Caco-2 (cell line): Measurements from ENCODE around the gene MGLL. TPM values are rescaled to one million over a fixed set of nuclear protein-coding genes. Genes with fewer than 3 reads are reported as not detected.

Experiments
- BruUV-seq: library from RNA; stranded (reverse); fragments of 400-500 nt; replicated peaks from 2 replicates; lab custom pipeline; 2021; lab: Mats Ljungman, UMichigan
- CTCF ChIA-PET: fragments of 300-600 bp; sonication (Branson Sonifier 250); formaldehyde crosslinking; loops from one replicate; lab custom pipeline; 2022; ENCODE audit warnings: antibody characterized with exemption; lab: Charles Lee
- POLR2A ChIA-PET: fragments of 300-600 bp; sonication (Branson Sonifier 250); formaldehyde crosslinking; loops from one replicate; lab custom pipeline; 2022; ENCODE audit warnings: antibody characterized with exemption; lab: Charles Lee
- DNase-seq, 2 experiments: peaks; one replicate each; pipeline versions ENCODE4 v3.0.0 to v3.0.0-alpha.2; 2020 to 2022
- H3K27me3 ChIP-seq: replicated peaks from 2 replicates; pipeline ENCODE4 v1.6.0; 2011; ENCODE audit warnings: low read length; ENCODE audit not compliant: control insufficient read depth, insufficient read depth
- H3K36me3 ChIP-seq: 2 replicates; pipeline ENCODE4 v1.5.1; 2011; ENCODE audit warnings: low read length; ENCODE audit not compliant: control insufficient read depth, insufficient read depth
- H3K4me1 ChIP-seq: fragments of 250-450 bp; sonication (Bioruptor Pico); 2 replicates; pipeline ENCODE4 v1.5.1; 2020; ENCODE audit warnings: mild to moderate bottlenecking
- H3K4me3 ChIP-seq: 2 replicates; pipeline ENCODE4 v1.5.1; 2011; ENCODE audit warnings: low read depth, mild to moderate bottlenecking, control low read depth, low read length
- H3K9me3 ChIP-seq: fragments of 250-450 bp; sonication (Bioruptor Pico); 2 replicates; pipeline ENCODE4 v1.5.1; 2020; ENCODE audit warnings: mild to moderate bottlenecking, moderate library complexity
- H3K27ac Mint-ChIP-seq: one replicate; pipeline ENCODE4 v1.8.0; 2022; ENCODE audit warnings: mixed read lengths; ENCODE audit not compliant: unreplicated experiment
- H3K27me3 Mint-ChIP-seq: one replicate; pipeline ENCODE4 v1.8.0; 2022; ENCODE audit warnings: mixed read lengths; ENCODE audit not compliant: insufficient read depth, unreplicated experiment
- H3K36me3 Mint-ChIP-seq: one replicate; pipeline ENCODE4 v1.8.0; 2022; ENCODE audit warnings: mild to moderate bottlenecking, mixed read lengths; ENCODE audit not compliant: insufficient read depth, unreplicated experiment
- H3K4me1 Mint-ChIP-seq: one replicate; pipeline ENCODE4 v1.8.0; 2022; ENCODE audit warnings: low read depth, mixed read lengths; ENCODE audit not compliant: unreplicated experiment
- H3K4me3 Mint-ChIP-seq: one replicate; pipeline ENCODE4 v1.8.0; 2022; ENCODE audit warnings: mild to moderate bottlenecking, moderate library complexity, mixed read lengths; ENCODE audit not compliant: unreplicated experiment
- H3K9me3 Mint-ChIP-seq: one replicate; pipeline ENCODE4 v1.8.0; 2022; ENCODE audit warnings: mixed read lengths; ENCODE audit not compliant: unreplicated experiment
- intact Hi-C: fragments of 100-400 bp; cut with micrococcal nuclease; formaldehyde crosslinking; loops from one replicate; pipeline ENCODE4 v1.10.0; 2022; ENCODE audit not compliant: unreplicated experiment
- total RNA-seq: library from RNA; stranded (reverse); gene quantifications from 2 replicates; pipeline ENCODE4 v1.2.3, GENCODE V29; 2022
- TF ChIP-seq, protein P1 (sequence below), 2 experiments: fragments of 200-600 bp in 1 of 2; IDR thresholded peaks; 1 replicate in 1 of 2; 2 replicates in 1 of 2; pipeline versions ENCODE4 v1.5.1 to v1.8.0; 2011 to 2022; ENCODE audit warnings: antibody characterized with exemption in 1 of 2, control low read depth in 1 of 2, inconsistent platforms in 1 of 2, low read depth in 1 of 2, low read length in 1 of 2, mild to moderate bottlenecking in 1 of 2, moderate library complexity in 1 of 2; ENCODE audit not compliant: insufficient read depth in 1 of 2, severe bottlenecking in 1 of 2, unreplicated experiment in 1 of 2

The MGLL gene
- total RNA-seq, 1 experiment from 2014 or later: 7.8 TPM

DNA sequence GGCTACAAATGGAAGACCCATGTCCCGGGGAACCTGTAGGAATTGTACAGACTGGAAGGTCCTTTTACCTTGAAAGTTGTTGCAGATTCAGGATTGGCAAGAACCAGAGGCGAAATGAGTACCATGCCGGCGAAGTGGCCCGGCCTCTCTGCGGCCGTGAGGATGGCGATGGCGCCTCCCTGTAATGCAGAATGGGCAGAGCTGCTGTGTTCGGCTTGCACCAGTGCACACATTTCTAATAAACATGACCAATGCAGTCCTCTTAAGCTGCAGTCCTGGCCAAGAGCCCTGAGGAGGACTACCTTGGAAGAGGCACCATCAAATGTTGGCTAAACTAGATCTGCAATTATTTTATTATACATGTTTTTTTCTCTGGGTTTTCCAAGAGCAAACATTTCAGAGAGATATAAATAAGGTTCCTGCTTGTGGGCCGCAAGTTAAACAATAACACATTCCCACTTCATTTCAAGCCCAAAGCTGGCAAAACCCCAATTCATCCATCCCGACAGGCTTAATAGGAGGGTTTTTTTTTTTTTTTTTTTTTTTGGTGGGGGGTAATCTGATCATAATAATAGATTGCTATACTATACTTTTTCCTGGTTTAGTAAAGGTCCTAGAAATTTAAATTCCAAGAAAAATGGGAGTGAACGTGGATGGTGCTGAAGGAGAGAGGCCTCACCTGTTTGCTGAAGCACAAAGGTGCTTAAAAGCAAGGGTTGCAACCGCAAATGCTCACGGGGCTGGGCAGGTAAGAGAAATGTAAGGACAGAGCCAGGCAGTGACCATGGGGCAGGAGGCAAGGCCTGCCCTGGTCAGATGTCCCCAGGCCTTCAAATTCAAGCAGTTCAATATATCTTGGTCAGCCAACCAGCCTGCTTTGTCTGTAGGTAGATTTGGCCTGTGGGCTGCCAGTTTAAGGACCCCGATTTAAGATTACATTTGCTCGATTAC, 101.1 kb downstream of the MGLL start:
- no peak overlapping the region for H3K27ac Mint-ChIP-seq
- no peaks in the 10 kb centered on the region for H3K9me3 ChIP-seq
- no peaks in the 10 kb centered on the region for H3K36me3 Mint-ChIP-seq
- no peaks in the 10 kb centered on the region for H3K4me1 ChIP-seq
- no peaks in the 10 kb centered on the region for H3K4me1 Mint-ChIP-seq
- CTCF ChIA-PET: no interaction called here
- H3K4me3 ChIP-seq: no peak overlapping the region
- H3K9me3 Mint-ChIP-seq: peaks cover 10% of the 10 kb centered on the region
- H3K36me3 ChIP-seq: no peaks in the 10 kb centered on the region
- no peaks in the 10 kb centered on the region for H3K27me3 Mint-ChIP-seq
- no peak for DNase-seq
- TF ChIP-seq, protein P1, sequence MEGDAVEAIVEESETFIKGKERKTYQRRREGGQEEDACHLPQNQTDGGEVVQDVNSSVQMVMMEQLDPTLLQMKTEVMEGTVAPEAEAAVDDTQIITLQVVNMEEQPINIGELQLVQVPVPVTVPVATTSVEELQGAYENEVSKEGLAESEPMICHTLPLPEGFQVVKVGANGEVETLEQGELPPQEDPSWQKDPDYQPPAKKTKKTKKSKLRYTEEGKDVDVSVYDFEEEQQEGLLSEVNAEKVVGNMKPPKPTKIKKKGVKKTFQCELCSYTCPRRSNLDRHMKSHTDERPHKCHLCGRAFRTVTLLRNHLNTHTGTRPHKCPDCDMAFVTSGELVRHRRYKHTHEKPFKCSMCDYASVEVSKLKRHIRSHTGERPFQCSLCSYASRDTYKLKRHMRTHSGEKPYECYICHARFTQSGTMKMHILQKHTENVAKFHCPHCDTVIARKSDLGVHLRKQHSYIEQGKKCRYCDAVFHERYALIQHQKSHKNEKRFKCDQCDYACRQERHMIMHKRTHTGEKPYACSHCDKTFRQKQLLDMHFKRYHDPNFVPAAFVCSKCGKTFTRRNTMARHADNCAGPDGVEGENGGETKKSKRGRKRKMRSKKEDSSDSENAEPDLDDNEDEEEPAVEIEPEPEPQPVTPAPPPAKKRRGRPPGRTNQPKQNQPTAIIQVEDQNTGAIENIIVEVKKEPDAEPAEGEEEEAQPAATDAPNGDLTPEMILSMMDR (IDR thresholded peaks at IDR 0.05; ENCODE audit: insufficient read depth in 1 of 2, low read depth in 1 of 2, low read length in 1 of 2, severe bottlenecking in 1 of 2, unreplicated experiment in 1 of 2): no peak
- no TSS peak for BruUV-seq
- no peaks in the 10 kb centered on the region for H3K27me3 ChIP-seq
- POLR2A ChIA-PET: no interaction called here
- intact Hi-C loops: no loop called here
- H3K4me3 Mint-ChIP-seq: no peak overlapping the region

DNA sequence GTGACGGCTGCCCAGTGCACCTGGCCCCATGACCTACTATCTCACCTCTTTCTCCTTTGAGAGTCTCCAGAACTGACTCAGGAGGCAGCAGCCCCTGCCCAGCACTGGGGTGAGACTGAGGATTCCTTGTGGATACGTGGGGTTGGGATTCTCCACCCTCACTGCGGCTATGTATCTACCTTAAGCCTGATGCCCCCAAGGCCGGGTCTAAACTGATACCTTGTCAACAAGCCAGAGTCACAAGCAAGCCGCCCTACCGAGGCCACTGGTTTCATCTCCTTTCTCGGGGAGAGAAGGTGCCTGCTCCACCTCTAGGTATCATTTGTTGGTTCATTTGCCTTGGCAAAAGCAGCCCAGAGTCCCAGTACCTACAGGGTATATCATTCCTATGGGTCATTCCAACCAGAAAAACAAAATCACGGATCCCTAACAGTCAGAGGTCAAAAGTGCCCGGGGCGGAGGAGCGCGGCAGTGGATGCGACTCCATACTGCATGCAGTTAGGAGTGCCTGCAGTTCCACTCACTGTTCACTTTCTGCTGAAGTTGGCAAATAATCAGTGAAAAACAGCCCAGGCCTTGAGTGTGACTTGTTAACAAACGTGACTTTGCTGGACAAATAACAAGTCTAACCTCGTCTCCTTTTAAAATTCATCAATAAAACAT, 102.0 kb downstream of the MGLL start:
- no peaks in the 10 kb centered on the region for H3K9me3 ChIP-seq
- ChIA-PET POLR2A (no interaction called here), CTCF (no interaction called here)
- Mint-ChIP-seq H3K36me3 (no peaks in the 10 kb centered on the region), H3K4me1 (no peaks in the 10 kb centered on the region), H3K27me3 (no peaks in the 10 kb centered on the region), H3K27ac (no peak overlapping the region), H3K9me3 (peaks cover under 1% of the 10 kb centered on the region), H3K4me3 (no peak overlapping the region)
- no peak for DNase-seq
- no peaks in the 10 kb centered on the region for H3K4me1 ChIP-seq
- TF ChIP-seq, protein P1 (IDR thresholded peaks at IDR 0.05; ENCODE audit: insufficient read depth in 1 of 2, low read depth in 1 of 2, low read length in 1 of 2, severe bottlenecking in 1 of 2, unreplicated experiment in 1 of 2): no peak
- H3K27me3 ChIP-seq: no peaks in the 10 kb centered on the region
- H3K4me3 ChIP-seq: no peak overlapping the region
- BruUV-seq: no TSS peak
- intact Hi-C loops: no loop called here
- H3K36me3 ChIP-seq: no peaks in the 10 kb centered on the region

DNA sequence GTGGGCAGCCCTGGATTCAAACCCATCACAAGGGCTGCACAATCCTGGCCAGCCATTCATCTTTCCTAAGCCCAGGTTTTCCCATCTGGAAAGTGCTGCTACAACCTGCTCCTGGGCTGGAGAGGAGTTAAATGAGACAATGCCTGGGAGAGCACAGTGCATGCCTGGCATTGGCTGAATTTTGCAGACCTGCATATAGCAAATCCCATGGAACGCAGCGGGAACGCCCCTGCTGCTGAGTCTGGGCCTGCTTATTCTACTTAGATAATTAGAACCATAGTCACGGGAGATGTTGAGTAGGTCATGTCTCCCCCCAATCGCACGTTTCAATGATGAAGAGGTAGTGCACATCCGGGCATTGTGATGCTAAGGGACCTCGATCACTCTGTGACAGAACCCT, 102.9 kb downstream of the MGLL start:
- H3K36me3 Mint-ChIP-seq: no peaks in the 10 kb centered on the region
- H3K27me3 Mint-ChIP-seq: no peaks in the 10 kb centered on the region
- BruUV-seq: no TSS peak
- no peak for DNase-seq
- intact Hi-C loops: no loop called here
- H3K4me3 ChIP-seq: no peak overlapping the region
- no peaks in the 10 kb centered on the region for H3K9me3 Mint-ChIP-seq
- H3K4me1 ChIP-seq: no peaks in the 10 kb centered on the region
- H3K27me3 ChIP-seq: no peaks in the 10 kb centered on the region
- H3K36me3 ChIP-seq: no peaks in the 10 kb centered on the region
- POLR2A ChIA-PET: no interaction called here
- CTCF ChIA-PET: no interaction called here
- TF ChIP-seq, protein P1 (IDR thresholded peaks at IDR 0.05; ENCODE audit: insufficient read depth in 1 of 2, low read depth in 1 of 2, low read length in 1 of 2, severe bottlenecking in 1 of 2, unreplicated experiment in 1 of 2): no peak
- no peaks in the 10 kb centered on the region for H3K9me3 ChIP-seq
- H3K4me3 Mint-ChIP-seq: no peak overlapping the region
- H3K4me1 Mint-ChIP-seq: no peaks in the 10 kb centered on the region
- H3K27ac Mint-ChIP-seq: no peak overlapping the region
